Stimulated activated CD4-positive, alpha-beta T cell treated with anti-CD3 and anti-CD28 coated beads, TNF-alpha, amount 100 ng/mL, for 24 hours (primary cell): ENCODE results near the gene BAD.
"Not testable (repeated sequence)": the region's sequence is repeated elsewhere in the genome, so short reads cannot be mapped to it uniquely, and the experiment has no call there.

Source experiments
- DNase-seq, 3 experiments: peaks; one replicate each; pipeline ENCODE4 v3.0.0-alpha.2; 2020; ENCODE audit warnings: low read depth in 3 of 3

Gene BAD

DNA sequence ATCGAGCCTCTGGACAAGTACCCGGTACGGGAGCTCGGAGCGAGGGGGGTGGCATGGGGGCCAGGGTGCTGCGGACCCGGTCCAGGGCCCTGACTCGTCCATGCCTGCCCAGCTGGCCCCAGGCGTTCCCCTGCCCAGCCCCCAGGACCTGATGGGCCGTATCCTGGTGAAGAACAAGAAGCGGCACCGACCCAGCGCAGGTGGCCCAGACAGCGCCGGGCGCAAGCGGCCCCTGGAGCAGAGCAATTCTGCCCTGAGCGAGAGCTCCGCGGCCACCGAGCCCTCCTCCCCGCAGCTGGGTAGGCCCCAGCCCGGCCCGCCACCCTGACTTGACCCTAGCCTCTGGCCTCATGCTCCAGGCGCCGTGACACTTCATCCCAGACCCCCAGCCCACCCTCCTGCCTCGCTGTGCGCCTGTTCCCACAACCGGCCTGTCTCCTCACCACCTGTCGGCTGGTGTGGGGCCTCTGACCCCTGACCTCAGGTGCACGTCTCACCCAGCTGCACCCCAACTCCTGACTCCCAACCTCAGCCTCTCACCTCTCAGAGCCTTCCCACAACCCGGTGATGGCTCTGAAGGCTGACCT is 25.4 kb downstream of the BAD start:
- no peak for DNase-seq

DNA sequence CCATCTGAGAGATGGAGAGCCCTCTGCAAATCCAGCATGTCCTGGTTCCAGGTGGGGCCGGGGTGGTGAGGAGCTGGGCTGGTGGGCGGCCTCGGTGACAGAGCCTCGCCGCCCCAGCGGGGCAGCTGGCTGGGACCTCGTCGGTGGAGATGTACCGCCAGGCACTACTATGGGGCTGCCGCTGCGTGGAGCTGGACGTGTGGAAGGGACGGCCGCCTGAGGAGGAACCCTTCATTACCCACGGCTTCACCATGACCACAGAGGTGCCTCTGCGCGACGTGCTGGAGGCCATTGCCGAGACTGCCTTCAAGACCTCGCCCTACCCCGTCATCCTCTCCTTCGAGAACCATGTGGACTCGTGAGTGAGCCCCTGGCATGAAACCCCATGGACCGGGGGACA is 26.1 kb downstream of the BAD start:
- no peak for DNase-seq

GRCh38 chr11:64256300-64256699 is 28.2 kb downstream of the BAD start:
- DNase-seq = no peak

- DNase-seq = no peak
These were observed 29.0 kb downstream of the BAD start for GRCh38 chr11:64255135-64256128.

DNA sequence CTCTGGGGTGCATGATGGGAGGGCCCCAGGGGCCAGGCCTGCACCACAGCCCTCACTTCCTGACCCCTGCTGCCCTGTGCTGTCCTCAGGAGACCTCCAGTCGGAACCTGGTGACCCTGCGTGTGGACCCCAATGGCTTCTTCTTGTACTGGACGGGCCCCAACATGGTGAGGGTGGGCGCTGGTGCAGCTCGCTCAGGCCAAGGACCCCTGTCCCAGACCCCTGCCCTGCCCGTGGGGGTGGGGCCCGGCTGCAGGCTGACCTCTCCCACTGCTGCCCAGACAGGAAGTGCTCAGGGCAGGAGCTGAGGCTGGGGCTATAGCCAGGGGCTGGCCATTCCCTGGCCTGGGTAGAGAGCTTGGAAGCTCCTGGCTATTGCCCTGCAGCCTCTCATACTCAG is 30.1 kb downstream of the BAD start:
- DNase-seq = no peak

DNA sequence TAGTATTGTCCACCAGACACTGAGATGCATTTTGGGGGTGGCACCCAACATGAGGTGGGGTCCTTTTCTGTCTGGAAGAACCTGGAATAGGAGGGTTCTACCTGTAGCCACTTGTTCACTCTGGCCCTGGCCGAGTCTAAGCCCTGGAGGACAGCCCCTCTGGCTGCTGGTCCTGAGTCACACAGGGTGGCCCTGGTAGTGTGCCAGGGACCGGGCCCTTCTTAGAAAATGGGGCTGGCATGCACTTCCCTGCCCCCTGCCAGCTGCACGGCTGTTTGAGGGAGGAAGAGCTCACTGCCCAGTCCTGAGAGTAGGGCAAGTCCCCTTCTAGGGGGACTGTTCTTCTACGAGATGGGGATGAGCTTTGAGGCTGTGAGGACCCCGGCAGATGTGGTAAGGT is 31.0 kb downstream of the BAD start:
- DNase-seq = no peak

DNA sequence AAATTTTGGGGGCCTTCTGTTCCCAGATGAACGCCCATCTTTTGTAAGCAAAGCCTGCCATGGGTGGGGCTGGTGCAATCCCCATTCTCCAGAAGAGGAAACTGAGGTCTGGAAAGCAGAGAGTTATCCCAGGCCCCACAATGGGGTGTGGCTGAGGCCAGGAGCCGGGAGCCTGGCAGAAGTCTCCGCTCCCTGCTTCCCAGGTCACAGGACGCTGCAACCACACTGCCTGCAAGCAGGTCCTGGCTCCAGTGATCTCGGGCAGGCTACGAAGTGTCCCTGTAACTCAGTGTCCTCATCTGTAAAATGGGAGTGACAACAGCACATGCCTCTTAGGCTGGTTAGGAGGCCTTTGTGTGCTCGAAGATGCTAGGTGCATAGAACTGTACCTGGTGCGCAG is 31.4 kb downstream of the BAD start:
- no peak for DNase-seq

- DNase-seq = no peak
These were observed 32.2 kb downstream of the BAD start for GRCh38 chr11:64252003-64252872.

- no peak for DNase-seq
These were observed 32.8 kb downstream of the BAD start for GRCh38 chr11:64251753-64252002.

GRCh38 chr11:64251016-64251752 is 33.3 kb downstream of the BAD start, which contains the start of gene PLCB3:
PLCB3 (plus strand) TSS chr11:64251530; CDS start chr11:64251650, 120 bp downstream.
- DNase-seq = peak in 1 of 3 experiments; percentile 46

DNA sequence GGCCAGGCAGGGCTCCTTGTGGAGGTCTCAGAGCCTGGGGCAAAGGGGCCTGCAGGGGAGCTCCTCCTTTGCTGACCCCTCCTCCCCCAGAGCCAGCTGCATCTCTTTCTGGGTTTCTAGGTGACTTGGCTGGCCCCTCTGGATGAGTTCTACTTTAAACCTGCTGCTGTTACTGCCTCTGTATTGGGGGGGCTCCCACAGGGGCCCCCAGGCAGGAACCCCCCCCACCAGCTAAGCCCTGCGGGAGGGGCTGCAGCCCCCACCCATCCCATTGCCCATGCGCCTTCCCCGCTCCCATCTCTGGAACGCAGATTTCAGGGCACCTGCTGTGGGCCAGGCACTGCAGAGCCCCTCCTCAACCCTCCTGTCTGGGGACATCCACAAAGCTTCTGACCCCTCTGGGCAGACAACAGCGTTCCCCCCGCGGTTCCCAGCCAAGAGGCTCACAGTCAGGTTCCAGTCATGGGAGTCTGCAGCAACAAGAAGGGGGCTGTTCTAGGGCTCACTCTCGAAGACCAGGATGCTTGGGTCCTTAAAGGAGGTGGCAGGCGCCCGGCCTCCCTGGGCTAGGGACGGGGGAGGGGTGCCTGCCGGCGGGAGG is 34.0 kb downstream of the BAD start:
- no peak for DNase-seq

GRCh38 chr11:64249563-64250414 is 34.7 kb downstream of the BAD start:
- no peak for DNase-seq

GRCh38 chr11:64249038-64249437 is 35.4 kb downstream of the BAD start:
- no peak for DNase-seq

DNA sequence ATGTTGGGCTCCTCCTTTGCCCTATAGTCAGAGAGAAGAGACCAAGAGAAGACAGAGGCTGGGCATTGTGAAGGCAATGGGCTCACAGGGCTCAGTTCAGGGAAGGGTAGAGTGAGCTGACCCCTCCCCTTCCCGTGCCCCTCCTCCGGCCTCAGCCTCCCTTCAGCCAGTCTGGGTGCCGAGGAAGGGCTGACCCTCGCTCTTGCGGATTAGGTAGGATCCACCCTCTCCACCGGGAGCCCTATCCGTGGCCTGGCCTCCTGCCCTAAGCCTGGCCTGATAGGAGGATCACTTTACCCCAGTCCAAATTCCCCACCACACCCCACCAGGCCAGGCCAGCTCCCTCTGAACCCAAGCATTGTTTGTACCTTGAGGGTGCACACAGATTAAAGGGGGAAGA is 35.9 kb downstream of the BAD start:
- DNase-seq = no peak

- no peak for DNase-seq
These were observed 36.5 kb downstream of the BAD start for GRCh38 chr11:64247729-64248531.

DNA sequence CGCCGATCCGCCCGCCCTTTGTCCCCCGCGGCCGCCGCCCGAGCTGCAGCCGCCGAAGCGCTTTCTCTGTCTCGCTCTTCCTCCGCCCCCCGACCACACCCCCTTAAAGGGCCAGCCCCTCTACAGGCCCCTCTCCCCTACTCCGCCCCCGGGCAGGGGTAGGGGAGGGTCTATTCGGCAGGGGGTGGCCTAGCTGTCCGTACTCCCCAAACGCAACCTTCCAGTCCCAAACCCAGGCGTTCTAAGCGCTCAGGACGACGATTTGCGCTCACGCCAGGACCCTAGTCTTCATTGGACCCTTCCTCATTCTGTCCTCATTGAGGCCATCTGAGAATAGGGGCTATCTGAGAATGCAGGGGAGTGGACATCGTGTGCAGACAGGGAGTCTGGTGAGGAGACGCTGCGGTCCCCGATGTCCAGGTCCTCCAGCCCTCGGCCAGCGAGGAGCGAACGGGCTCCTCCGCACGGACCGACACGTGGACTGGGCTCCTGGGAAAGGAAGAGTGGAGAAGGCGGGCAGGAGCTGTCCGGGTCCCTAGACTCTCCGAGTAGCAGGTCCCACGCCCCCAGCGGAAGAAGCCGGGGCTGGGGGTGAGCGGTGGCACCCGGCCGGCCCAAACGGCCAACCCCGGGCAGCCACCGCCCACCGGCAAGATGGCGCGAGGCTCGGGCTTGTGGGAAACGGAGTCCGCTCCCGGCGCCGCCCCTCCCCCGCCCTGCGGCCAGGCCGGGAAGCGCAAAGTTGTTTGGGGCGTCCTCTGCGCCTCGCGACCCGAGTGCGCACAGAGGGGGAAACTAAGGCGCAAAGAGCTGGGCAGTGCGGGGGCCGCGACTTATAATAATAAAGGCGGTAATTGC is 37.4 kb downstream of the BAD start, which contains the start of gene PPP1R14B:
PPP1R14B (minus strand) TSS at position 73 of the 858 bp plus-strand sequence. CDS start 270 bp downstream, outside the sequence.
- DNase-seq = peak; percentile 68 to 86 (median 71)

DNA sequence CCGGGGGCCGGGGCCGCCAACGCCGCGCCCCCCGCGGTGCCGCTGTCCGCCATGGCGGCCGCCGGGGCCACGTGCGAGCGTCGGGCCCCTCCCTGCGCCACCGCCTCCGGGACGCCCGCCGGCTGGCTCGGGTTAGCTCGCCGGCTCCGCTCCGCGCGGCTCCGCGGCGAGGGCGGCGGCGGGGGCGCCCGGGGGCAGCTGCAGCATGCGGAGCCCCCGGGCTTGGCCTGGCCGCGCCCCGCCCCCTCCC is 37.9 kb downstream of the BAD start:
- DNase-seq = not testable (repeated sequence)

- peak; percentile 44 to 82 (median 73) for DNase-seq
These were observed 38.5 kb downstream of the BAD start for GRCh38 chr11:64245797-64246620.
